GM23248 (cell line): ENCODE data around the gene MS4A10. TPM values are rescaled to one million over a fixed set of nuclear protein-coding genes. Genes with fewer than 3 reads are reported as not detected.
A peak's percentile ranks its signal among the peaks of the same experiment; 100 is the strongest.

Experiments
- DNase-seq: peaks from one replicate; pipeline ENCODE4 v3.0.0-alpha.2; 2015
- H2AFZ ChIP-seq: fragments of 200-600 bp; sonication (generic); 2 replicates; pipeline ENCODE4 v1.6.1; 2016; ENCODE audit warnings: antibody characterized with exemption
- H3F3A ChIP-seq: fragments of 200-600 bp; sonication (generic); 2 replicates; pipeline ENCODE4 v1.6.1; 2016; ENCODE audit warnings: mild to moderate bottlenecking, antibody characterized with exemption, mixed run types; ENCODE audit not compliant: insufficient read depth
- H3K27ac ChIP-seq: fragments of 200-600 bp; sonication (generic); 2 replicates; pipeline ENCODE4 v1.5.1; 2016; ENCODE audit warnings: mild to moderate bottlenecking
- H3K27me3 ChIP-seq: fragments of 200-600 bp; sonication (generic); replicated peaks from 2 replicates; pipeline ENCODE4 v1.6.1; 2016; ENCODE audit warnings: mild to moderate bottlenecking; ENCODE audit not compliant: insufficient read depth
- H3K36me3 ChIP-seq: fragments of 200-600 bp; sonication (generic); 2 replicates; pipeline ENCODE4 v1.6.1; 2016; ENCODE audit warnings: low read depth, mild to moderate bottlenecking
- H3K4me1 ChIP-seq: fragments of 200-600 bp; sonication (generic); 2 replicates; pipeline ENCODE4 v1.6.1; 2016; ENCODE audit warnings: mild to moderate bottlenecking; ENCODE audit not compliant: insufficient read depth
- H3K4me2 ChIP-seq: fragments of 200-600 bp; sonication (generic); one replicate; pipeline ENCODE4 v1.6.1; 2016; ENCODE audit warnings: mild to moderate bottlenecking; ENCODE audit not compliant: unreplicated experiment
- H3K4me3 ChIP-seq: fragments of 200-600 bp; sonication (generic); 2 replicates; pipeline ENCODE4 v1.5.1; 2016; ENCODE audit warnings: mild to moderate bottlenecking
- H3K79me2 ChIP-seq: fragments of 200-600 bp; sonication (generic); 2 replicates; pipeline ENCODE4 v1.6.1; 2016; ENCODE audit warnings: mild to moderate bottlenecking; ENCODE audit not compliant: insufficient read depth
- H3K9ac ChIP-seq: fragments of 200-600 bp; sonication (generic); 2 replicates; pipeline ENCODE4 v1.6.1; 2016; ENCODE audit warnings: mild to moderate bottlenecking
- H3K9me2 ChIP-seq: fragments of 200-600 bp; sonication (generic); 2 replicates; pipeline ENCODE4 v1.6.1; 2016; ENCODE audit warnings: mixed run types, mild to moderate bottlenecking, moderate library complexity; ENCODE audit not compliant: insufficient read depth
- H3K9me3 ChIP-seq: fragments of 200-600 bp; sonication (generic); one replicate; pipeline ENCODE4 v1.6.1; 2017; ENCODE audit warnings: low read depth
- H4K20me1 ChIP-seq: fragments of 200-600 bp; sonication (generic); 2 replicates; pipeline ENCODE4 v1.6.0; 2016; ENCODE audit not compliant: insufficient read depth
- EZH2 ChIP-seq: fragments of 200-600 bp; sonication (generic); IDR thresholded peaks from 2 replicates; pipeline ENCODE4 v1.6.1; 2018; ENCODE audit warnings: antibody characterized with exemption, mild to moderate bottlenecking; ENCODE audit not compliant: insufficient read depth, poor library complexity, severe bottlenecking
- EZH2phosphoT487 ChIP-seq: fragments of 200-600 bp; sonication (generic); IDR thresholded peaks from 2 replicates; pipeline ENCODE4 v1.6.1; 2018; ENCODE audit warnings: antibody characterized with exemption, moderate library complexity, mild to moderate bottlenecking, low read depth; ENCODE audit not compliant: insufficient read depth
- WGBS, 2 experiments: methylation state at CpG; one replicate each; pipeline ENCODE4 v1.1.6; 2015 to 2017; ENCODE audit warnings: low lambda C conversion rate in 2 of 2, low coverage in 1 of 2; ENCODE audit errors: missing lambda C conversion rate in 2 of 2; 5-methylcytosine and 5-hydroxymethylcytosine counted together
- in situ Hi-C: fragments of 300-500 bp; cut with MboI; formaldehyde crosslinking; loops from 2 replicates; pipeline ENCODE4 v1.15.0; 2020
- polyA plus RNA-seq: library from polyadenylated mRNA; unstranded; fragments of >200 nt; fragmentation: Nextera tagmentation; extraction: Ambion mirVana; gene quantifications from 2 replicates; pipeline ENCODE4 v1.2.1, GENCODE V29; 2016
- total RNA-seq: library from RNA; depleted of rRNA; stranded (reverse); fragments of >200 nt; shearing (Covaris generic); gene quantifications from 2 replicates; pipeline ENCODE4 v1.2.3, GENCODE V29; 2014

The MS4A10 gene
- total and polyA plus RNA-seq, 2 experiments from 2014 or later: not detected

DNA sequence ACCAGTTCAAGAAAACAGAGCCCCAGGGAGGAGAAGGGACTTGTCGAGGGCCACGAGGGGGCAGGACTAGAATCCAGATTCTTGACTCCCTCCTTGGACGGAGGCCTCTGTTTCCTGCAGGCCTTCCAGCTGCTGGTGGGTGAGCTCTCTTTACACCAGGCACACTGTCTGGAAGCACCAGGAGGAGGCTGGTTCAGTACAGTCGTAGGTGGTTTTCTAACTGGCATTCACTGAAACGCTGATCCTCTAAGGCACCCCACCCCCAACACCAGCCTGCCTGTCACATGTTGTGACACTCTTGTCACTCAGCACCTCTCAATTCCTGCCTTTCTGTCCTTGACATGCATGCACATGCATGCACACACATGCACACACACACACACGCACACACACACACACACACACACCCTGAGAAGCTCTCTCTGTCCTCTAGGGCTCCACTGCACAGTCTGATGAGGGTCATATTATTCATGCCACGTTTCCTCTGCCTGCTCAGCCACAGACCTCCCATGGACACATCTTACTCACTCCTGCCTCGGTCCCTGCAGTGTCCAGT lies 751 bp downstream of the MS4A10 start:
- no peak overlapping the region for H3K4me3 ChIP-seq
- peaks cover 14% of the 10 kb centered on the region for H3K27me3 ChIP-seq
- no peaks in the 10 kb centered on the region for H3K79me2 ChIP-seq
- H2AFZ ChIP-seq: no peak overlapping the region
- H3K36me3 ChIP-seq: no peaks in the 10 kb centered on the region
- peaks cover 12% of the 10 kb centered on the region; the same call in 1 of the 2 replicates for H3K4me1 ChIP-seq
- H3K9me2 ChIP-seq: no peaks in the 10 kb centered on the region
- H3K4me2 ChIP-seq: no peak overlapping the region
- H4K20me1 ChIP-seq: no peaks in the 10 kb centered on the region
- no peak for TF ChIP-seq EZH2
- H3K9me3 ChIP-seq: no peaks in the 10 kb centered on the region
- 5 to 8% methylated on average over 8 of the region's 8 CpGs for WGBS, 2 experiments
- H3K27ac ChIP-seq: no peak overlapping the region
- peak; percentile 78 for DNase-seq
- no peaks in the 10 kb centered on the region for H3F3A ChIP-seq
- in situ Hi-C loops: no loop called here
- H3K9ac ChIP-seq: no peak overlapping the region

DNA sequence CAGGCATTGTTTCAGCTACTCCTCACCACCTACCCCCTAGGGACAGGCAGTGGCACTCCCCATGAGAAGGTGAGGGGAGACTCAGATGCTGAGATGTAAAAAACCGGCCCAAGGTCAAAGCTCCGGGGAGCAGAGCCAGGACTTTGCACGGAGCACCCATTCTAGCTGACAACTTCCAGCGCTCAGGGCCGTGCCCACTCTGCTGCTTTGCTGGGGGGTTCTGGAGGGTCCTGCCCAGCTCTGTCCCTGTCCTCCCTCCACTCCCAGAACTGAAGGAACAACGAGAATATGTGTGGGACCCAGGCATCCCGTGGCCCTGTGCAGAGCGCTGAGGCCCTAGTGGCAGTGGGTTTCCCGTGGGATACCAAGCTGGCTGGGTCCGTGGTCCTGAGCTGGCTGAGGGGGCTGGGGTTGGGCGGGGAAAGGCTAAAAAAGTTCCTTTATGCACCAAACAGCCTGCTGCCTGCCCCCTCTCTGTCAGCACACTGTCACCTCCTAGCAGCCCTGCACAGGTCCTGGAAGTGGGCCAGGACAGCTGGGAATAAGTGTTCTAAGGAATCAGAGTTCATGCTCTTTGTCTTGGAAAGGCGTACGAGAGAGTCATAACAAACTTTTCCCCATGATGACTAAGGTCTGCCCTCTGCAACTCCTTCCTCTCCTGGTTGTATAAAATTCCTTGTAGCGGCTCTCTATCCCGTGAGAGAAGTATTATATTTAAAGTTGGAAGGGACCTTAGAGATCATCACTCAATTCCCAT lies 1.9 kb downstream of the MS4A10 start:
- peaks cover 18% of the 10 kb centered on the region for H3K27me3 ChIP-seq
- no peak overlapping the region for H3K9ac ChIP-seq
- no peaks in the 10 kb centered on the region for H4K20me1 ChIP-seq
- no peaks in the 10 kb centered on the region for H3K9me3 ChIP-seq
- peak; percentile 82 for DNase-seq
- peak overlapping the region; percentile 13 for H3K4me2 ChIP-seq
- no peaks in the 10 kb centered on the region for H3K36me3 ChIP-seq
- in situ Hi-C loops: no loop called here
- H3K27ac ChIP-seq: no peak overlapping the region
- no peaks in the 10 kb centered on the region for H3K79me2 ChIP-seq
- H3K9me2 ChIP-seq: no peaks in the 10 kb centered on the region
- 27% methylated on average over 15 of the region's 15 CpGs for WGBS, 2 experiments
- H3K4me1 ChIP-seq: peaks cover 12% of the 10 kb centered on the region; the same call in 1 of the 2 replicates
- H3F3A ChIP-seq: no peaks in the 10 kb centered on the region
- TF ChIP-seq EZH2phosphoT487: no peak
- no peak for TF ChIP-seq EZH2
- H2AFZ ChIP-seq: no peak overlapping the region
- H3K4me3 ChIP-seq: no peak overlapping the region

DNA sequence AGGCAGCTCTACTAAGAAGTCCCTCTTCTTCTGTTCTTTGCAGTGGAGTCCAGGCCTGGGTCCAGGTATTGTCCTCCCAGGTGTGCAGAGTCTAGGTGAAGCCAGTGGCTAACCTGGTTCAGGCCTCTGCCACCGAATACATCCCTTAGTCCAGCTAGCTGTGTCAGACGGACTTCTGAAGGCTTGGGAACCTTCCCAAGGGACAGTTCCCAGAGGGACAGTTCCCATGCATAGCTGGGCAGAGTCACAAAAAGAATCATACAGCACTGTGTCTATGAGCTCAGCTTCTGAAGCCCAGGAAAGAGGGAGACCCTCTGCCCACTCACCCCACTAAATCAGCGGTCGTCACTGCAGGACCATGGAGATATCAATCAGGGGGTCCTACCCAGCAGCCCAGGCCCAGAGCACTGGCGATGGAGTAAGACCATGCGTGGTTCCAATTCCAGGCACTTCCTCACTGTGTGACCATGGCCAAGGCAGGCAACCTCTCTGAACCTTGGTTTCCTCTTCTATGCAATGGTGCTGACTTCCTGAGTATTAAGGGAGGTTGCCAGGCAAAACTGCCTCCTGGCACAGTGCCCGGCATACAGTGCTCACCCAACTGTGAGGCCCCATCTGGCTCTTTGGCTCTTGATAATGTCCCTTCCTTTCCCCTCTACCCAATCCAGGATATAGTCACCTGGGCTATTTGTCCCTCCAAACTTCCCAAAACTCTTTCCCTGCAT lies 3.4 kb downstream of the MS4A10 start:
- no peak for DNase-seq
- no peak overlapping the region for H3K4me3 ChIP-seq
- no peaks in the 10 kb centered on the region for H3F3A ChIP-seq
- no peak overlapping the region for H3K4me2 ChIP-seq
- no peaks in the 10 kb centered on the region for H3K9me3 ChIP-seq
- no peak overlapping the region for H3K9ac ChIP-seq
- no peaks in the 10 kb centered on the region for H3K9me2 ChIP-seq
- H3K27ac ChIP-seq: no peak overlapping the region
- WGBS, 2 experiments: 81 to 87% methylated on average over 7 of the region's 7 CpGs
- no peaks in the 10 kb centered on the region for H4K20me1 ChIP-seq
- no peaks in the 10 kb centered on the region for H3K79me2 ChIP-seq
- TF ChIP-seq EZH2: no peak
- TF ChIP-seq EZH2phosphoT487: no peak
- H2AFZ ChIP-seq: no peak overlapping the region
- in situ Hi-C loops: no loop called here
- peaks cover 22% of the 10 kb centered on the region for H3K27me3 ChIP-seq
- no peaks in the 10 kb centered on the region for H3K36me3 ChIP-seq
- peaks cover 12% of the 10 kb centered on the region; the same call in 1 of the 2 replicates for H3K4me1 ChIP-seq

DNA sequence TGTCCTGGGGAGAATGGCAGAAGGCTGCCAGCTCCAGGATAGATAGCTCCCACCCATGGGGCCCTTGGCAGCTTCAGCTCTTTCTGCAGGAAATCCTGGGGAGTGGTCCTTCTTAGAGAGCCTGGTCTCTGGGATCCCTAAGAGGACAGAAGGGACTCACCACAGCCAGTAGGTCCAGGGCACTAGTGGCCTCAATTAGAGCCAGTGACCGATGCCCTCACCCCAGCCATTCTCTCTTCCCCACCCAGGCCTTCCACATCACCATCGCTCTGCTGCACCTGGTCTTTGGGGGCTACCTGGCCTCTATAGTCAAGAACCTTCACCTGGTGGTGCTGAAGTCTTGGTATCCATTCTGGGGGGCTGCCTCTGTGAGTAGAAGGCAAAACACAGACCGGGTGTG lies 5.6 kb downstream of the MS4A10 start:
- Histone ChIP-seq H2AFZ (no peak overlapping the region), H3K79me2 (no peaks in the 10 kb centered on the region), H3K4me1 (peaks cover 12% of the 10 kb centered on the region; the same call in 1 of the 2 replicates), H3K4me2 (no peak overlapping the region), H3F3A (no peaks in the 10 kb centered on the region), H3K27ac (no peak overlapping the region), H3K9me3 (no peaks in the 10 kb centered on the region), H3K4me3 (no peak overlapping the region), H3K9ac (no peak overlapping the region), H3K36me3 (no peaks in the 10 kb centered on the region), H3K9me2 (no peaks in the 10 kb centered on the region), H3K27me3 (peaks cover 23% of the 10 kb centered on the region), H4K20me1 (no peaks in the 10 kb centered on the region)
- in situ Hi-C loops: no loop called here
- WGBS, 2 experiments: 62 to 63% methylated on average over 3 of the region's 3 CpGs
- TF ChIP-seq EZH2 (no peak), EZH2phosphoT487 (no peak)
- DNase-seq: no peak
